Measurements from ENCODE around the gene GFRA1.

DNA sequence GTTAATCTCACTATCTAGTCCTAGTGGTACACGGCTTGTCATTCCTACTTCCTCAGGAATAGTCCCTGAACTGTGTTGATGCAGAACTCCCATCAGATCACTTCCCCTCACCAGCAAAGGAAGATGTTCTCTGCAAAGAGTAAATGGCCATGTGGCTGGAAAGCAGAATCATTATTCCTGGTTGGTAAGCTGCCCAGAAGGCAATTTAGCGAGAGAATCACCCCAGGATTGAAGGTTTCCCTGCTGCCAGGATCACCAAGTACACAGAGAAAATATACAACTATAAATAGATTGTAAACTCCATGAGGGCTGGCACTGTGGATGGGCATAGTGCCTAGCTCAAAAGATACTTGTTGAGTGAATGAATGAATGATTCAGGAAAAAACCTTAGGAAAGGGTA lies 115.0 kb downstream of the GFRA1 start:
- TF ChIP-seq CEBPB (IDR thresholded peaks at IDR 0.05; ENCODE audit: low read depth) (no peak), FOSL1 (IDR thresholded peaks at IDR 0.05; ENCODE audit: low read depth) (no peak), MAX (IDR thresholded peaks at IDR 0.05) (no peak), RAD21 (IDR thresholded peaks at IDR 0.05; ENCODE audit: low read depth) (no peak), EZH2phosphoT487 (IDR thresholded peaks at IDR 0.05; ENCODE audit: borderline replicate concordance) (no peak), YY1 (IDR thresholded peaks at IDR 0.05; ENCODE audit: extremely low read depth, insufficient replicate concordance, low read depth, low read length) (no peak), ELF1 (IDR thresholded peaks at IDR 0.05; ENCODE audit: borderline replicate concordance, low read depth) (no peak), CTCF (IDR thresholded peaks at IDR 0.05 in 2 of 3, conservative IDR thresholded peaks at IDR 0.05 in 1 of 3; ENCODE audit: borderline replicate concordance in 1 of 3, insufficient read depth in 1 of 3, low read depth in 2 of 3, low read length in 2 of 3) (no peak), EZH2 (IDR thresholded peaks at IDR 0.05) (no peak), SP1 (IDR thresholded peaks at IDR 0.05; ENCODE audit: low read depth) (no peak), POLR2A (IDR thresholded peaks at IDR 0.05; ENCODE audit: borderline replicate concordance, extremely low read depth, insufficient read depth, insufficient read length) (no peak), ZBTB33 (IDR thresholded peaks at IDR 0.05; ENCODE audit: extremely low read depth, insufficient replicate concordance, low read length) (no peak), CBX3 (IDR thresholded peaks at IDR 0.05; ENCODE audit: low read depth) (no peak)
- TF ChIP-seq, protein P1, sequence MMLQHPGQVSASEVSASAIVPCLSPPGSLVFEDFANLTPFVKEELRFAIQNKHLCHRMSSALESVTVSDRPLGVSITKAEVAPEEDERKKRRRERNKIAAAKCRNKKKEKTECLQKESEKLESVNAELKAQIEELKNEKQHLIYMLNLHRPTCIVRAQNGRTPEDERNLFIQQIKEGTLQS (IDR thresholded peaks at IDR 0.05) = no peak
